Measurements from ENCODE around the gene TMEM140.

- TF ChIP-seq SMAD1 (CRISPR knock-in tag; IDR thresholded peaks at IDR 0.05; ENCODE audit: borderline replicate concordance, low read depth) (no peak), EP300 (IDR thresholded peaks at IDR 0.05; ENCODE audit: low read depth in 2 of 2, low read length in 2 of 2) (no peak), EP300 (CRISPR knock-in tag; IDR thresholded peaks at IDR 0.05; ENCODE audit: borderline replicate concordance) (no peak), TCF12 (IDR thresholded peaks at IDR 0.05) (no peak), TCF12 (CRISPR knock-in tag; IDR thresholded peaks at IDR 0.05) (no peak), ATF4 (CRISPR knock-in tag; IDR thresholded peaks at IDR 0.05) (no peak), ZNF124 (CRISPR knock-in tag; IDR thresholded peaks at IDR 0.05) (no peak), SRF (IDR thresholded peaks at IDR 0.05; ENCODE audit: low read depth, low read length) (no peak), TEAD2 (CRISPR knock-in tag; IDR thresholded peaks at IDR 0.05) (no peak), KDM3A (CRISPR knock-in tag; IDR thresholded peaks at IDR 0.05; ENCODE audit: low read depth) (no peak), PRPF4 (IDR thresholded peaks at IDR 0.05; ENCODE audit: low read depth, low read length, poor library complexity, severe bottlenecking) (no peak)
Observed at GRCh38 chr7:135178364-135178763, 30.5 kb downstream of the TMEM140 start.
